SH-SY5Y (cell line): Measurements from ENCODE around the gene NCBP1.

Experiments used
- GATA2 ChIP-seq: IDR thresholded peaks from 2 replicates; pipeline ENCODE4 v1.6.1; 2011; ENCODE audit warnings: mild to moderate bottlenecking, low read depth, low read length
- GATA3 ChIP-seq: IDR thresholded peaks from 2 replicates; pipeline ENCODE4 v1.6.1; 2011; ENCODE audit warnings: low read depth, mild to moderate bottlenecking, low read length, moderate library complexity

NCBP1 gene

DNA sequence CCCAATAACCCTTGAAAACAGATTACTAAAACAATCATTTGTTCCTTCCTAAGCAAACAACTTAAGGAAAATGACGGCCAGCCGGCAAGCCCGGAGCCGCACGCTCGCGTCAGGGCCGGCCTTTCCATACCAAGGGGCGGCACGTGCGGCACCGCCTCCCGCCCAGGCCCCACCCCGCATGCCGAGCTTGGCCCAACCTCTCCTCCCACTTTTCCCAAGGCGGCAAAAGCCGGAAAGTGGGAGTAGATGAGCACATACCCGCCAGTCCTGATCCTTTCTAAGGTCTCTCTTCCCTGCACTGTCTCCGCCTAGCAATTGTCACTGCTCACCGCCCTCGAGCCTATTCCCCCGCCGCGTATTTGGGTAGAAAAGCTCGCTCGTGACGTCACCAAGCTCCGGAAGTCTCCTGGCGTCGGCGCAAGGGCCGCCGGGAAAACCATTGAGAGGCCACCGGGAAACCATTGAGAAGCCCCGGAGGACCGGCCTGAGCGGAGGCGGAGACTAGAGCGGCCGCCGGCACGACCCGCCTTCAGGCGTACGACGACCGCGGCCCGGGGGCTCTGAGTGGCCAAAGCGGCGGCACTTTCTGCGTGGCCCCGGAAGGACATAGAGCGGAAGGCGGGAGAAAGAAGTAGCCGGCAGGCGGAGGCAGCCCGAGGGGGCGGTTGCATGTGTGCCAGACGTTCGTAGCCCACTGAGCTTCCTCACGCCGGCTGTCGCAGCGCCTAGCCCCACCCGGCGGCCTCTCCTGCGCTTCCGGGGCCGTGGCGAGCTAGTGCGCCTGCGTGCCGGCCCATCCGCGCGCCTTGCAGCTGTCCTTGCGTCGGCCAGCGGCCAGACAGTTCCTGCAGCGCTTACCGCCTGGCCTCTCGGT is at the start of gene NCBP1, which contains the start of gene TSTD2:
Gene NCBP1, plus strand, starts transcription at position 837 of the 874 bp plus-strand sequence. CDS start 61 bp downstream, outside the sequence.
Gene TSTD2, minus strand, starts transcription at position 384 of the 874 bp plus-strand sequence. CDS start 5,806 bp downstream, outside the sequence.
- TF ChIP-seq GATA2, result no peak
- no peak for TF ChIP-seq GATA3

- no peak for TF ChIP-seq GATA2
- no peak for TF ChIP-seq GATA3
Observed at GRCh38 chr9:97591535-97591934, 42.1 kb upstream of the NCBP1 start.

DNA sequence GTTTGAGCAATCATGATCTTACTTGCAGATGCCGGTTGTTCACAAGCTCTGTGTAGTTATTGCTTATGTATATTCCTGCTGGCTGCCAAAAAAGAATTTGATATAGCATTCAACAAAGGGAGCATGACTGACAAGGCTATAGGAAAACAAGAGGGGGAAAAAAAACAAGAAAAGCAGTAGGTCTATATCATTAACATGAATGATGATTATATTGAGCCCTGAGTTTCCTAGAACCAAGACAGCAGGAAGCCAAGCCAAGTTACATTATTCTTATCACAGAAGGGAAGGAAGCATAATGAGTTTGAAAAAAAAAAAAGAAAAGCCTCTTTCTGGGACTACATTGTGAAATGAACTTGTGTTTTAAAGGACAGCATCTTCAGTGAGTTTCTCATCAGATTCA is 41.5 kb upstream of the NCBP1 start:
- no peak for TF ChIP-seq GATA2
- TF ChIP-seq GATA3, result no peak

GRCh38 chr9:97593960-97594359 is 39.7 kb upstream of the NCBP1 start:
- TF ChIP-seq GATA3 (no peak), GATA2 (no peak)

DNA sequence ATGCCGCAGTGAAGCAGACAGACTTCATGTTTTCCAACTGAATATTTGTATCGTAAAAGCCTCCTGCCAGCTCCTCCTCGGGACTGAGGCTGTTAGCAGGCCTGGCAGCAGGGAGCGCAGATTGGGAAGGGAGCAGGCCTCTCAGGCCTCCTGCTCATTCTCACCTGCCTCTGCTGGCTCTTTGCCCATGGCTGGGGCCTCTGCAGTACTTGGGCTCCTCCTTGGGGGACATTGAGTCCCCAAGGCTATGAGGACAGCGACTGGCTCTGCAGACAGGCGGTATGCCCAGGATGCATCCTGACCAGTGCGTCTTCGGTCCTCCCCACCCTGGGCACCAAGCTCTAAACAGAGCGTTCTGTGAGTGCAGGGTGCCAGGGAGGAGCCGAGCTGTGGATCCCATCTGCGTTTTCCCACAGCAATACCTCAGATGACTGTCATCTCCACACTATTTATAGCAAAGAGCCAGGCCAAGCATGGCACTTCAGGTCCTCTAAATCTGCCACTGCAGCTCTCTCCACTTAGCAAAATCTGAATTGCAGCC is 39.2 kb upstream of the NCBP1 start:
- TF ChIP-seq GATA3, result no peak

- TF ChIP-seq GATA3 (no peak), GATA2 (no peak)
Observed at GRCh38 chr9:97596906-97597305, 36.7 kb upstream of the NCBP1 start.

DNA sequence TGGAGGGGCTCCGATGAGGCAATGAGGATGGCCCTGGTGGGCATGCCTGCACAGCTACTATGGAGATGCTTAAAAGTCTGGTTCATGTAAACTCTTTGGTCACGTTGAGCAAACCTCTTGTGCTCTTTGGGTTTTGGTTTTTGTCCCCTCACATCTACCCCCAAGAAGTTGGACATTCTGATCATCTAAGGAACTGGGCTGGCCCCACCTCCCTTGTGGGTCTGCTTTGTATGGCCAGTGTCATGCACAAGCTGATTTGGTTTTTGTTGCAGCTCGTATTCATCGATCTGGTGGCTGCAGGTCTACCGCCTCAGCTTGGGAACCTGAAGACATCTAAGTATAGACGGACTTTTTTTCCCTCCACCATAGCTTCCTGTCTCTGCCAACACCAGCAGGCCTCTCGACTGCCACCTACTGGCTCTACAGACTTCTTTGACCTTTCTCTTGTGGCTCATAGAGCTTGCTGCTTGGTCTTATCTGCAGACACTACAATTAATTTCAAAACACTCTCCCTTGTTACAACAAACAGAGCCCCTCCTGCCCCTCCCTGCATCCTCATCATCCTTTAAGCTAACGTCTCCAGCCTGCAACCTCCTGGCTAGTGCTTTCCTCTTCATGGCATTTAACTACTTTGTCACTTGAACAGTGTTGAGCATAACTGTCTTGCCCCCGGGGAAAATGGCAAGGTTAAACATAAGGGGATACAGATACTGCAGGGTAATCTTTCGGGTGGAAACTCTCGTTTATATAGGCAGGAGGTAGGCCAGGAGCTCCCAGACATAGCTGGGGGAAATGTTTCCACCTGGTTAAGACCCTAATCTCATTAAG is 34.9 kb upstream of the NCBP1 start:
- TF ChIP-seq GATA3, result no peak
- no peak for TF ChIP-seq GATA2

DNA sequence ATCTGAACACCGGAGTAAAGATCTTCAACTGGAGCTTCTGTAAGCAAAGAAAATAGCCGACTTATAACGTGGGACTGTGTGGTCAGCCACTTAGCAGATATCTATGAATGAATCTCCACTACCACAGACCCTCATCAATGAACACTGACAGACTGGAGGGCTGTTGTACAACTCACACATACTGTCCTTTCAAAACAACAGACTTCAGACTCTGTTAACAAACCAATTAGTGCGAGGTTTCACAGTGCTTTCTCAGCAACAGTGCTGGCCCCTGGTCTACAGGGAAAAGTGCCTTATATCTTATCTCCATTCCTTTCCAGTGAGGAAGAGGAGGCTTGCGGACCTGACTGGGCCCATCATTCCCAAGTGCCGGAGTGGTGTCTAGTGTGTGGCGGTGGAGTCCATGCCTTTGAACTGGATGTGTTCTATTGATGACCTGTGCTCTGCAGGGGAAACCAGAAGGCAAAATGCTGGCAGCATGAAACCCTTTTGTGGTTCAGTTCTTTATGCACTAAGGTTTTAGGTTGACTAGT is 34.2 kb upstream of the NCBP1 start:
- TF ChIP-seq GATA2 (no peak), GATA3 (no peak)

DNA sequence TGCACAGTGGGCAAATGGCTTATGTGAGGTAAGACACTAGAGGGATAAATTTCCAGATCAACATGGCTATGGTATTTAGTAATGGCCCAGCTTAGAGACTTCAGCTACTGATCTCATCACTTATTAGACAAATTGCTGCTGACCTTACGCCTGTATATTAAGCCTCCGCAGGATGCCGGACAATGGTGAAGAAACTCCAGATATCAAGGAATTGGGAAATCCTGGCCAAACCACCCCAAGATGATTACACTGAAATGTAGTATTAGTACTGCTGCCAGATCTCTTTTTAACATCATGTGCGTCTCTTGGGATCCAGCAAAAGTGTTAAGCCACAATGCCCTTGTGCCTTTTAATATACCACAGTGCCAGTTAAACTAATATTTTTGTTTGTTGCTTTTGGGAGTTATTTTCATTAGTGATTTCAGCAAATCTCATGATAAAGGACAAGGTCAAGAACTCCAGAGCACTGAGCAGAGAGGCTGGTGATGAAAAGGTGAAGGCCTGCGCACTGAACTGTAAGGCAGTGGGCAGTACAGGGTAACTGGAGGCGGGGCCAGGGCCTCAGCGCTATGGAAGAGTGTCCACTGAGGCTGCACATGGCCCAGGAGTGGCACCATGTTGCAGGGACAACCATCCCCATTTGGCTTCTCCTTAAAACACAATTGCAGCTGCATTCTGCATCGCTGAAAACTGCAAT is 32.9 kb upstream of the NCBP1 start:
- no peak for TF ChIP-seq GATA2
- no peak for TF ChIP-seq GATA3

DNA sequence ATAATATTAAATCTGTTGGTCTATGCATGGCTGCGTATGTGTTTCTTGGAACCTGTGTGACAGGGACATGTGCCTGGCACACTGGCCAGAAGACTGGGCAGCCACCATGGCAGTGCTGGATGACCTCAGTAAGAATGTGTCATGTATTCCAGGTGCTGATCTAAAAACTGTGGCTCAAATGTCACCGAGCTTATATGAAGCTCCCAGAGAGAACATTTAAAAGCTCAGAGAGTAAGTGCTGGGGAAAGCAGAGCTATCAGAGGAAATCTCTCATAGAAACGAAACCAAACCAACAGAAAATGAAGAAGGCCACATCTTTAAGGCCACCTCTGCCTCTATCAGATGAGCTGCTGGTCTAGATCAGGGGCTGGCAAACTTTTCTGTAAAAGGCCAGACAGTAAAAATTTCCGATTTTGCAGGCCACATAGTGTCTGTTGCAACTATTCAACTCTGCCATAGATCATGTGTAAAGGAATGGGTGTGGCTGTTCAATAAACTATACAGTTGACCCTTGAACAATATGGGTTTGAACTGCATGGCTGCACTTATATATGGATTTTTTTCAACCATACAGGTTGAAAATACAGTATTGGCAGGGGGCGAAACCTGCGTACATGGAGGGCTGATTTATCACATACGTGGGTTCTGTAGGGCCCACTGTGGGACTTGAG is 32.3 kb upstream of the NCBP1 start:
- TF ChIP-seq GATA2, result no peak
- TF ChIP-seq GATA3, result no peak

GRCh38 chr9:97602430-97602829 is 31.2 kb upstream of the NCBP1 start:
- TF ChIP-seq GATA2, result no peak
- TF ChIP-seq GATA3, result no peak

DNA sequence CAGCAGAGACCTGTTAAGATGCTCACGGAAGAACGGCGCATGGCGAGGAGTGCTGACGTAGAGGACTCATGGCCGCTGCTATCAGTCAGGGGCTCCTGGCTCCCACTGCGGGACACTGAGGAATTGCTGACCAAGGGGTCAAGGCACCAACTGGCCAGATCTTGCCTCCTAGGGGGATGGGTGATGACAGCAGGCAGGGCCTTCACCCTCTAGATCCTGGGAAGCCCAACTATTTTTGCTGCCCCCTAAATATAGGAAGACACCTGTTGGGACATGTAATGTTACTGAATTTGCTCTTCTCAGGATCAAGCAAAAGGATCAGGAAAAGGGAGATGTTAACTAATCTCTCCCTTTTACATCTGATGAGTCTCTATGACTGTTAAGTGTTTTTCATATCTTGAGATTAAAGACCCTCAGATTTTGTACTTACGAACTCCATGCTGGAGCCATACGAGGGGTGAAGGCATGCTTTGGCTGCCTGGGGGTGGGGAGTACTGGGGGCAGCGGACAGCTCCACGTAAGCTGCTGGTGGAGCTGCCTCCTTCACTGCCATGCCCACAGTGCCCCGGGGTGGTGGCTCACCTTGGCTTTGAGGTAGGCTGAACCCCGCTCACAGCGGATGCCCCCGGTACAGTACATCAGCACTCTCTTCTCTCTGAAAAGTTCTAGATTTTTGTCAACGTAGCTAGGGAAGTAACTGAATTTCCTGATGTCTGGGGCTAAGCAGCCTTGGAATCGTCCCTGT is 28.5 kb upstream of the NCBP1 start:
- TF ChIP-seq GATA2, result no peak
- TF ChIP-seq GATA3, result no peak
